ENCODE results near the gene SLC22A6.

Gene SLC22A6, protein sequence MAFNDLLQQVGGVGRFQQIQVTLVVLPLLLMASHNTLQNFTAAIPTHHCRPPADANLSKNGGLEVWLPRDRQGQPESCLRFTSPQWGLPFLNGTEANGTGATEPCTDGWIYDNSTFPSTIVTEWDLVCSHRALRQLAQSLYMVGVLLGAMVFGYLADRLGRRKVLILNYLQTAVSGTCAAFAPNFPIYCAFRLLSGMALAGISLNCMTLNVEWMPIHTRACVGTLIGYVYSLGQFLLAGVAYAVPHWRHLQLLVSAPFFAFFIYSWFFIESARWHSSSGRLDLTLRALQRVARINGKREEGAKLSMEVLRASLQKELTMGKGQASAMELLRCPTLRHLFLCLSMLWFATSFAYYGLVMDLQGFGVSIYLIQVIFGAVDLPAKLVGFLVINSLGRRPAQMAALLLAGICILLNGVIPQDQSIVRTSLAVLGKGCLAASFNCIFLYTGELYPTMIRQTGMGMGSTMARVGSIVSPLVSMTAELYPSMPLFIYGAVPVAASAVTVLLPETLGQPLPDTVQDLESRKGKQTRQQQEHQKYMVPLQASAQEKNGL

GRCh38 chr11:62984451-62984991, at the start of gene SLC22A6:
SLC22A6 (minus strand) TSS chr11:62984967; CDS start chr11:62984690, 277 bp downstream.
- DNase-seq: no peak

DNA sequence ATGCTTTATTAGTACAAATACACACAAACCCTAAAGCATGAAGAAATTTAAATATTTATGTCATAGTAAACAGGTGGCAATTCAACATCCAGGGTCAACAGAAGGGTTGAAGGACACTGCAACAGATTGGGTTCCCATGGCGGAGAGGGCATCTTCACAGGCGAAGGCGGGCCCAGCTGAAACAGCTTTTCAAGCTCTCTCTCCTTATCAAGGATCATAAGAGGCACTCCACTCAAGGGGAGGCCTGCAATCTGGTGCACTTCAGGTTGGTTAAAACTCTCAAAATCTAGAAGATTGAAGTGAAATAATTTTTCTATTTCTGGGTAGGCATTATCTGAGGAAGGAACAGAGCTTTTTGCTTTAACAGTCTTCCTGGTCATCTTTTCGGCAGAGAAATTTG, 47.7 kb upstream of the SLC22A6 start:
- DNase-seq: no peak

DNA sequence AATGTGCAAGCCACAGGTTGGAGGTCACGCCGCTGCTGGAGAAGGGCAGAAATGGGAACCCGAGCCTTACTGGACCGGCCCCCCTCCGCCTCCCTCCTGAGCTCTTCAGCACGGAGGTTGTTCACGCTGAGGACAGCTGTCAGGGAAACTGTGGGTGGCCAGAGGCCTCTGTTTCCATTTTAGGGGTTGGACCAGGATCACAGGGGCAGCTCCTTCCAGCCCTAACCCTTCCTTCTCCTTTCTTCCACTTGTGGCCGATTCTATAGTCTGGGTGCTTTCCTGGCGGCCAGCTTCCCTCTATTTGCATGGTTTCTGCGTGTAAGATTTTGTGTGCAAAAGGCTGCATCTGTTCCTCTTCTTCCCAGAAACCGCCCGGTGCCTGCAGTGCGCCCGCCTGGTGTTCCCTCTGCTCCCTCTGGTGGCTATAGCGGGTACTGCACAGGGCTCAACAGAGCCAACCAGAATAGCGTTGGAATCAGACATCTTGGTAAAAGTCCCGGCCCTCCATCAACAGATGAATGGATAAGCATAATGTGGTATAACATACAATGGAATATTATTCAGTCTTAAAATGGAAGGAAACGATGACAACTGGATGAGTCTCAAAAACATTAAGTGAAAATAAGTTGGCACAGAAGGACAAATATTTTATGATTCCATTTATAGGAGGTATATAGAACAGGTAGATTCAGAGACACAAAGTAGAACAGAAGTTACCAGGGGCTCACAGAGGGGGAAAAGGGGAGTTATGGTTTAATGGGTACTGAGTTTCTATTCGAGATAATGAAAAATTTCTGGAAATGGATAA, 39.3 kb upstream of the SLC22A6 start:
- DNase-seq: peak; percentile 66 to 90 (median 82)

DNA sequence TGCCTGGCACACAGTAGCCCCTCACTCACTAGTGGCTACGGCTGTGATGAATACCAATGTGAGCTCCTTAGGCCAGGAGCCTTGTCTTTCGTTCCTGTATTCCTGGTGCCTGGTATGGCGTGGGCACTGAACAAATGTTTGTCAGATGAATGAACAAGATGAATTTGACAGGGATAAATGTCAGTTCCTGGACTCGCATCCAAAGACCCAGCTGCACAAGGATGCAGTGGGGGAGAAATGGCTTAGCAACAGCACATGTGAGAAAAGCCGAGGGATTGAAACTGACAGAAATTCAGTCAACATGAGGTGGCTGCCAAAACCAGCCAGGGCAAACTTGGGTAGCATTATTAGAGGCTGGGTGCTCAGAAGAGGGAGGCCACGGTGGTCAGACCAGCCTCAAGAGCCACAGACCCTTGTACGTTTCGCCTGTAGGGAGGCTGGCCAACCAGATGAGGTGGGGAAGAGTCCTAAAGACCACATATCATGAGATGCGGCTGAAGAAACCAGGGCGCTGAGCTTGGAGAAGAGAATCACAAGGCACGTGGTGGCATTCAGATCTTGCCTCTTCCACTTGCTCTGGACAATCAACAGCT, 38.6 kb upstream of the SLC22A6 start:
- no peak for DNase-seq

GRCh38 chr11:63022441-63022840, 37.7 kb upstream of the SLC22A6 start:
- no peak for DNase-seq

- peak in 1 of 4 experiments; percentile 10 for DNase-seq
Observed at GRCh38 chr11:63020671-63021291, 36.0 kb upstream of the SLC22A6 start.

DNA sequence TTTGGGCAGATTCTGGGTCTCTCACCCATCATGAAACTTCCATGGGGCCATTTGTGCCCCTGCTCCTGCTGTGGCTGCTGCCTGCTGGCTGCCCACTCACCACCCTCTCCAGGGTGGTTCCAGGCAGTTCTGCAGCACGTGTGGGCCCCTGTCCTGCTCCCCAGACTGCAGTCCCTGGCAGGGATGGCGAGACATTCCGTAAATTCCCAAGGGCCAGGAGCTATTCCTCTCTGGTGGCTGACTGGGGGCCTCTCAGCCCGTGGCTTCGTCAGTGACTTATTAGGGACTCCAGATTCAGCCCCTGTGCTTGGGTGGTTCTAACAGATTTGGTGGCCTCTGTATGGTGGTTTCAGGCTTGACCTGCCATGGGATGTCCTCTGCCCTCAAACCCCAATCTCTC, 34.7 kb upstream of the SLC22A6 start:
- no peak for DNase-seq

- no peak for DNase-seq
Observed at GRCh38 chr11:63017306-63017974, 32.7 kb upstream of the SLC22A6 start.

GRCh38 chr11:63015521-63016215, 30.9 kb upstream of the SLC22A6 start, which contains the start of gene SLC22A8:
SLC22A8 (minus strand) TSS chr11:63015841; CDS start chr11:63014958, 883 bp downstream.
- DNase-seq: no peak

DNA sequence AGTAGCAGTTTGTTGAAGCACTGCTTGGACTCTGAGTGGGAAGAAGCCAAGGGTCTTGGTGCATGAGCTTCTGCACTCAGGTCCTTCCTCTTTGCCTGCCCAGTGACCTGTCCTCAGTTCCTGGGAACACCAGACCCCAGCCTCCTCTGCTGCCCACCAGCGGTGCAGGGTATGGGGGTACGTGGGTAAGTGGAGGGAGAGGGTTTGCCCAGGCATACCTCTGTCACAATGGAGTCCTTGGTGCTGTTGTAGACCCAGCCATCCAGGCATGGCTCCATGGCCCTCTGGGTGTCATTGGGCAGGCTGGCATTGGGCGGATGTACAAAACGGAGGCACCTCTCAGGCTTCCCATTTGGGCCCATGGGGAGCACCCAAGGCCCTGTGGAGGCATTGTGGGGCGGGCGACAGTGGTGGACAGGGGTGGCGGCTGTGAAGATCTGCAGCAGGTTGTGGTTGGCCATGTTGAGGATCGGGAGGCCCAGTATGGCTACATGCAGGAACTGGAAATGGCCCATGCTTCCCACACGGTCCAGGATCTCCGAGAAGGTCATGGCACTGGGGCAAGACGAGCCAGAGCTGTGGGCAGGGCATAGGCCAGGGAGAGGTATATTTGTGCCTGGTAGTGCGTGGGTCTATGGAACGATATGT, 29.8 kb upstream of the SLC22A6 start:
- DNase-seq: no peak

DNA sequence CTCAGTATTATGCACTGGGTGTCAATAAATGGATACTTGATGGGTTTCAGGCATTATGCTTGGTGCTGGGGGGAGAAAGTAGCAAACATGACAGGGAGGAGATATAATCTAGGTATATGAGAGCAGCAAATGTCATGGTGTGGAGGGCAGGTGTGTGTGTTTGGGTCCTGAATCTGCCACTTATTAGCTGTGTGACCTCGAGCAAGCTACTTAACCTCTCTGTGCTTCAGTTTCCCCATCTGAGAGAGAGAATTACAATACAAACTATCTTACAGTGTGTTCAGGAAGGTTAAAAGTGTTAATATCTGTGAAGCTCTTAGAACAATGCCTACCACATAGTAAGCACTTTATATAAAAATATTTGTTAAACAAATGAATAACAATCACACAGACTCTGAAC, 28.1 kb upstream of the SLC22A6 start:
- DNase-seq: no peak

DNA sequence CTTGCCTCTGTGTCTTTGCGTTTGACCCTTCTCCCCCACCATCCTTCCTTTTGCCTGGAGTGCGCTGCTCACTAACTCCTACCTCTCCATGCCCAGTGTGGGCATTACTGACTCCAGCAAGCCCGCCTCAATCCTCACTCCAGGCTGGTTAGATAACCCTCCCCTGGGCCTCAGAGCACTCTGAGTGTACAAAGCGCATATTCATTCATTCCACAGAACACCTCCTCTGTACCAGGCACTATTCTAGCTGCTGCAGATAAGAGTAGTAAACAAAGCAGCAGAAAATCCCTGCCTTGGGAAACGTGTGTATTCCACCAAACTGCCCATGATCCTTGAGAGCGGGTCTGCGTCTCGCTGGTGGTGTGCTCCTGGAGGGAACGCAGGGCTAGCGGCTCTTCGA, 27.7 kb upstream of the SLC22A6 start:
- DNase-seq: no peak

DNA sequence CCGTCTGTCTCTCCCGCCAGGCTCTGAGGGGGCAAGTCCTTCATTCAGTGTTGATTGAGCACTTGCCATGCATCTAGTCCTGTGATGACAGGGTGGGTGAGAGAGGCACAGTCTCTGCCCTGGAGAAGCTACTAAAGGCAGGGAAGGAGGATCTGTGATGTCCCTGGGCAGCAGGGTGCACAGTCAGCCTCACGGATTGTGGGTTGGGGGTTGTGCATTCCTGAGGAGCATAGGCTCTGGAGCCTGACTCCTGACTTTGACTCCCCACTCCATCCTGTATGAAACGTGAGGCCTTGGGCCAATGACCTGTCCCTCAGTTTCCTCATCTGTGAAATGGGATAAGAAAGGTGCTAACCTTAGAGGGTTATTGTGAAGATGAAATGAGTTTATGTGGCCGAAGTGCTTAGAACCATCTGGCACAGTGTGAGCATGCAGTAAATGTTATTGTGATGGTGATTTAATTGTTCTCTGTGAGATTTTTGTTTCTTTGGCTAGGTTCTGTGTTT, 26.2 kb upstream of the SLC22A6 start:
- DNase-seq: no peak

GRCh38 chr11:63007920-63008319, 23.2 kb upstream of the SLC22A6 start:
- DNase-seq: no peak

- no peak for DNase-seq
Observed at GRCh38 chr11:63001456-63001855, 16.7 kb upstream of the SLC22A6 start.

DNA sequence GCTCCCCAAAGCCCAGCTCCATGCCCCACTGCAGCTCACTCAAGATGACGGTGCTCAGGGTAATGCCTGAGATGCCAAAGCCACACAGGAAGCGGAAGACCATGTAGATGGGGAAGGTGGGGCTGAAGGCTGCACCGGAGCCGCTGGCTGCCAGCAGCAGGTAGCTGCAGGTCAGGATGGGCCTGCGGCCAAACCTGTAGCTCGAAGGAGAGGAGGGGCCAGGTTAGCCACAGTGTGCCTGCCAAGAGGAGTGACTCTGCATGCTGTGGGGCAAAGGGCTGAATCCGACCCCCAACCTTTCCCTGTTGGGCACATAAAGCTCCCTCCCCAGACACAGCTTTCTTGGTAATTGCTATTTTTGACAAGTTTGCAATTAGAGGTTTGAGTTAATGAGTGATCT, 14.9 kb upstream of the SLC22A6 start:
- DNase-seq: no peak

- DNase-seq: no peak
Observed at GRCh38 chr11:62999156-62999555, 14.4 kb upstream of the SLC22A6 start.

- no peak for DNase-seq
Observed at GRCh38 chr11:62996271-62996670, 11.5 kb upstream of the SLC22A6 start.

DNA sequence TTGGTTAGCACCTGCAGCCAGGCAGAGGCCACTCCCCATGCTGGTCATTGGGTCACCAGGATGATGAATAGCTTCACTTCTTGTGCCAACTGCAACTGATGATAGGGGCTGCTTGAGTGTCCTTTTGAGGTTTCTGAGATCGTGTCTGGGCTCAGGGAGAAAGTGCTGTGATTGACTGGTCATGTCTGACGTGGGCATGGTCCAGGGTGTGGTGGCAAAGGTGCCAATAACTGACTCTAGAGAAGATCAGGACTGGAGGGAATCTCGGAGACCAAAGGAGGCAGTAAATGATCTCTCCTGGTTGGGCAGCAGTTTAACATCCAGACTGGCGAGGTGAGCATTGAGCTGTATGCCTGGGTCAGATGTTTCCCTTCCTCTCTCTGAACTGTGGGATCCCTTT, 10.0 kb upstream of the SLC22A6 start:
- no peak for DNase-seq

- DNase-seq: no peak
Observed at GRCh38 chr11:62988276-62988675, 3.5 kb upstream of the SLC22A6 start.

All from activated naive CD4-positive, alpha-beta T cell (primary cell).